K562 (cell line): ENCODE data around the gene COL9A2. TPM values are rescaled to one million over a fixed set of nuclear protein-coding genes. Genes with fewer than 3 reads are reported as not detected.

Experiments used
- ATAC-seq: fragments of 200-7000 bp; cut with Tn5 transposase; 3 replicates; pipeline ENCODE4 v1.9.1; 2020; ENCODE audit warnings: moderate library complexity
- BruUV-seq: library from RNA; stranded (reverse); fragments of 400-500 nt; replicated peaks from 2 replicates; lab custom pipeline; 2021; lab: Mats Ljungman, UMichigan
- CTCF ChIA-PET: fragments of 300-600 bp; formaldehyde crosslinking; extraction: SDS; loops from one replicate; lab custom pipeline; 2021; ENCODE audit warnings: low intra/inter-chr PET ratio; lab: Yijun Ruan, JAX
- POLR2A ChIA-PET: fragments of 300-600, 350-650 bp; sonication (Branson Sonifier 250); formaldehyde crosslinking; extraction: SDS; loops from one replicate; lab custom pipeline; 2021; ENCODE audit warnings: antibody characterized with exemption, inconsistent platforms; lab: Yijun Ruan, JAX
- DNase-seq, 4 experiments: peaks; one replicate each; pipeline versions ENCODE4 v3.0.0 to v3.0.0-alpha.2; 2011 to 2018; ENCODE audit warnings: low spot score in 3 of 4, mixed read lengths in 3 of 4; ENCODE audit errors: extremely low read depth in 1 of 4
- FAIRE-seq: peaks from 2 replicates; lab custom pipeline; 2011; peaks lifted over from hg19 to GRCh38; lab: Jason Lieb, UNC
- H2AFZ ChIP-seq: 2 replicates; pipeline ENCODE4 v1.6.0; 2011; ENCODE audit warnings: low read depth, low read length, control low read depth, inconsistent platforms
- H3K27ac ChIP-seq: fragments of 200-600 bp; 3 replicates; pipeline ENCODE4 v1.8.0; 2011; ENCODE audit warnings: low read depth, mild to moderate bottlenecking, control low read depth, inconsistent platforms, low read length, moderate library complexity, mixed read lengths; ENCODE audit errors: extremely low read depth
- H3K27me3 ChIP-seq, 2 experiments: fragments of 300-600 bp in 1 of 2; 2 replicates in 1 of 2; 3 replicates in 1 of 2; pipeline versions ENCODE4 v1.6.0 to v1.8.0; 2011; ENCODE audit warnings: inconsistent platforms in 2 of 2, low read length in 2 of 2, mild to moderate bottlenecking in 1 of 2, mixed read lengths in 1 of 2, moderate library complexity in 1 of 2; ENCODE audit not compliant: control insufficient read depth in 2 of 2, insufficient read depth in 2 of 2
- H3K36me3 ChIP-seq: fragments of 300-600 bp; 3 replicates; pipeline ENCODE4 v1.8.0; 2011; ENCODE audit warnings: mild to moderate bottlenecking, low read length, inconsistent platforms; ENCODE audit not compliant: control insufficient read depth, insufficient read depth
- H3K4me1 ChIP-seq, 2 experiments: fragments of 200-600 bp in 1 of 2; replicated peaks in 1 of 2; 2 replicates in 1 of 2; 3 replicates in 1 of 2; pipeline versions ENCODE4 v1.5.1 to v1.8.0; 2011; ENCODE audit warnings: inconsistent platforms in 2 of 2, low read length in 2 of 2, mild to moderate bottlenecking in 1 of 2, mixed read lengths in 1 of 2, moderate library complexity in 1 of 2; ENCODE audit not compliant: control insufficient read depth in 2 of 2, insufficient read depth in 2 of 2
- H3K4me2 ChIP-seq: 2 replicates; pipeline ENCODE4 v1.6.1; 2011; ENCODE audit warnings: low read length, control low read depth, inconsistent platforms, mixed read lengths; ENCODE audit not compliant: insufficient read depth
- H3K4me3 ChIP-seq: fragments of 200-600 bp; sonication (generic), shearing (Covaris generic); 2 replicates; pipeline ENCODE4 v1.5.1; 2016; ENCODE audit warnings: control low read depth, inconsistent platforms
- H3K79me2 ChIP-seq: fragments of 200-600 bp; 3 replicates; pipeline ENCODE4 v1.8.0; 2011; ENCODE audit warnings: low read length, inconsistent platforms; ENCODE audit not compliant: control insufficient read depth, insufficient read depth
- H3K9ac ChIP-seq, 2 experiments: 2 replicates each; pipeline versions ENCODE4 v1.6.0 to v1.6.1; 2011; ENCODE audit warnings: low read depth in 2 of 2, low read length in 2 of 2, control low read depth in 1 of 2, inconsistent platforms in 1 of 2, mild to moderate bottlenecking in 1 of 2, mixed read lengths in 1 of 2; ENCODE audit not compliant: insufficient read depth in 1 of 2
- H3K9me1 ChIP-seq: one replicate; pipeline ENCODE4 v1.6.0; 2011; ENCODE audit warnings: inconsistent platforms, mild to moderate bottlenecking, low read length, moderate library complexity; ENCODE audit not compliant: control insufficient read depth, insufficient read depth
- H3K9me3 ChIP-seq: replicated peaks from 2 replicates; pipeline ENCODE4 v1.5.1; 2011; ENCODE audit warnings: low read depth, low read length, inconsistent platforms; ENCODE audit not compliant: control insufficient read depth, insufficient read depth
- H4K20me1 ChIP-seq: replicated peaks from 2 replicates; pipeline ENCODE4 v1.6.1; 2011; ENCODE audit warnings: low read length, inconsistent platforms, mixed read lengths; ENCODE audit not compliant: control insufficient read depth, insufficient read depth
- E2F3 ChIP-seq: fragments of 250-450 bp; sonication (Bioruptor Pico); IDR thresholded peaks from 2 replicates; pipeline ENCODE4 v1.4.0; 2020; ENCODE audit warnings: mild to moderate bottlenecking
- HDAC6 ChIP-seq: IDR thresholded peaks from 2 replicates; pipeline ENCODE4 v1.6.1; 2012; ENCODE audit warnings: low read depth, mild to moderate bottlenecking, control low read depth, inconsistent platforms, low read length, moderate library complexity
- HNRNPK ChIP-seq: fragments of 200-400 bp; formaldehyde crosslinking; IDR thresholded peaks from one replicate; pipeline ENCODE4 v1.6.1; 2018; ENCODE audit warnings: mild to moderate bottlenecking, low read depth, low read length; ENCODE audit not compliant: poor library complexity, severe bottlenecking
- L3MBTL2 ChIP-seq: fragments of 450-650 bp; IDR thresholded peaks from 2 replicates; pipeline ENCODE4 v1.6.1; 2016; ENCODE audit warnings: mild to moderate bottlenecking, moderate library complexity
- THRAP3 ChIP-seq: fragments of 450-650 bp; IDR thresholded peaks from 2 replicates; pipeline ENCODE4 v1.6.1; 2016; ENCODE audit warnings: mild to moderate bottlenecking, inconsistent platforms, borderline replicate concordance
- ZFX ChIP-seq: sonication (generic); formaldehyde crosslinking; IDR thresholded peaks from 2 replicates; pipeline ENCODE4 v1.8.0; 2022; ENCODE audit warnings: mild to moderate bottlenecking, missing genetic modification reagents, moderate library complexity
- ZNF124 ChIP-seq: sonication (generic); formaldehyde crosslinking; IDR thresholded peaks from 2 replicates; pipeline ENCODE4 v1.8.1; 2022; ENCODE audit warnings: missing genetic modification reagents
- WGBS: fragments of 100-300 bp; shearing (Covaris generic); methylation state at CpG from one replicate; pipeline ENCODE4 v1.1.6; 2016; ENCODE audit warnings: low coverage, mixed read lengths; ENCODE audit not compliant: insufficient coverage; ENCODE audit errors: missing lambda C conversion rate; 5-methylcytosine and 5-hydroxymethylcytosine counted together
- in situ Hi-C: fragments of 300-500 bp; cut with MboI; formaldehyde crosslinking; loops from 4 replicates; pipeline ENCODE4 v1.15.0; 2018; ENCODE audit warnings: inconsistent platforms, mixed read lengths
- intact Hi-C: fragments of 100-400 bp; cut with micrococcal nuclease; formaldehyde crosslinking; loops from 2 replicates; pipeline ENCODE4 v1.14.2; 2022
- polyA plus RNA-seq, 8 experiments: library from polyadenylated mRNA; depleted of rRNA in 4 of 8; stranded (reverse) in 5 of 8; unstranded in 3 of 8; fragments of >200 nt; fragmentation: Nextera tagmentation in 2 of 8; fragmentation: Illumina TruSeq in 1 of 8; extraction: Ambion mirVana in 2 of 8; extraction: Trizol in 1 of 8; gene quantifications; 2 replicates each; pipeline versions ENCODE4 v1.2.1 to v1.2.3, GENCODE V29; 2011 to 2014; ENCODE audit warnings: inconsistent platforms in 1 of 8, missing spikeins in 1 of 8
- total RNA-seq, 7 experiments: library from RNA; depleted of rRNA in 6 of 7; stranded (reverse); fragments of >200 nt in 6 of 7; fragmentation: Illumina TruSeq in 2 of 7; extraction: Trizol in 2 of 7; gene quantifications; 2 replicates each; pipeline versions ENCODE4 v1.2.1 to v1.2.3, GENCODE V29; 2011 to 2021; ENCODE audit warnings: low replicate concordance in 1 of 7
- TF ChIP-seq, protein P1 (sequence below): sonication (generic); formaldehyde crosslinking; IDR thresholded peaks from 2 replicates; pipeline ENCODE4 v1.8.1; 2023; ENCODE audit warnings: mild to moderate bottlenecking, missing genetic modification reagents, moderate library complexity
- TF ChIP-seq, protein P2 (sequence below): fragments of 450-650 bp; formaldehyde crosslinking; IDR thresholded peaks from 2 replicates; pipeline ENCODE4 v1.4.0; 2020; ENCODE audit warnings: mild to moderate bottlenecking, moderate library complexity

COL9A2 gene
- total and polyA plus RNA-seq, 9 of the 15 experiments (the other 6 are each of a cell fraction or from before 2014, with no cell fraction given) = 0.03 to 2.2 (median 0.31) TPM

DNA sequence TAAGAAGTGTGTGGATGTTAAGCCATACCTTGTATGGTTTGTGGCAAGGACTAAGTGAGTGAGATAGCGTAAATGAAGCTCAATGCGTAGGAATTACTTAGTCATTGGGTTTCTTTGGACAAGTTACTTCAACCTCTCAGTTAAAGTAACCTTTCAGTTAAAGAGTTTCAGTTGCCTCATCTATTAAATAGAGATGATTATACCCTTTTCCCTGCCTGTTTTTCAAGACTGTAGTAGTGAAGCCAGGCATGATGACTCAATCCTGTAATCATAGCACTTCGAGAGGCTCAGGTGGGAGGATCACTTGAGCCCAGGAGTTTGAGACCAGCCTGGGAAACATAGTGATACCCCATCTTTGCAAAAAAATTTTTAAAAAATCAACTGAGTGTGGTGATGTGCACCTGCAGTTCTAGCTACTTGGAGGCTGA is 52.7 kb downstream of the COL9A2 start:
- BruUV-seq = no TSS peak
- 80% methylated on average over 3 of the region's 3 CpGs for WGBS
- Histone ChIP-seq H3K9ac (no peak overlapping the region), H3K27ac (no peak overlapping the region), H3K4me1 (no peaks in the 10 kb centered on the region; a peak in 1 of 5 replicates), H3K4me3 (no peak overlapping the region), H3K27me3 (no peaks in the 10 kb centered on the region), H2AFZ (no peak overlapping the region), H3K9me1 (no peaks in the 10 kb centered on the region), H3K36me3 (peaks cover 93% of the 10 kb centered on the region), H4K20me1 (no peaks in the 10 kb centered on the region), H3K4me2 (no peak overlapping the region), H3K9me3 (no peaks in the 10 kb centered on the region), H3K79me2 (peaks cover 56% of the 10 kb centered on the region)
- TF ChIP-seq ZFX (CRISPR knock-in tag) = no peak
- TF ChIP-seq, protein P1, sequence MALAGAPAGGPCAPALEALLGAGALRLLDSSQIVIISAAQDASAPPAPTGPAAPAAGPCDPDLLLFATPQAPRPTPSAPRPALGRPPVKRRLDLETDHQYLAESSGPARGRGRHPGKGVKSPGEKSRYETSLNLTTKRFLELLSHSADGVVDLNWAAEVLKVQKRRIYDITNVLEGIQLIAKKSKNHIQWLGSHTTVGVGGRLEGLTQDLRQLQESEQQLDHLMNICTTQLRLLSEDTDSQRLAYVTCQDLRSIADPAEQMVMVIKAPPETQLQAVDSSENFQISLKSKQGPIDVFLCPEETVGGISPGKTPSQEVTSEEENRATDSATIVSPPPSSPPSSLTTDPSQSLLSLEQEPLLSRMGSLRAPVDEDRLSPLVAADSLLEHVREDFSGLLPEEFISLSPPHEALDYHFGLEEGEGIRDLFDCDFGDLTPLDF = no peak
- TF ChIP-seq, protein P2, sequence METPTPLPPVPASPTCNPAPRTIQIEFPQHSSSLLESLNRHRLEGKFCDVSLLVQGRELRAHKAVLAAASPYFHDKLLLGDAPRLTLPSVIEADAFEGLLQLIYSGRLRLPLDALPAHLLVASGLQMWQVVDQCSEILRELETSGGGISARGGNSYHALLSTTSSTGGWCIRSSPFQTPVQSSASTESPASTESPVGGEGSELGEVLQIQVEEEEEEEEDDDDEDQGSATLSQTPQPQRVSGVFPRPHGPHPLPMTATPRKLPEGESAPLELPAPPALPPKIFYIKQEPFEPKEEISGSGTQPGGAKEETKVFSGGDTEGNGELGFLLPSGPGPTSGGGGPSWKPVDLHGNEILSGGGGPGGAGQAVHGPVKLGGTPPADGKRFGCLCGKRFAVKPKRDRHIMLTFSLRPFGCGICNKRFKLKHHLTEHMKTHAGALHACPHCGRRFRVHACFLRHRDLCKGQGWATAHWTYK = no peak
- no peak for TF ChIP-seq HDAC6
- TF ChIP-seq E2F3 (CRISPR knock-in tag) = no peak
- TF ChIP-seq THRAP3 = no peak
- TF ChIP-seq L3MBTL2 = no peak
- TF ChIP-seq ZNF124 (CRISPR knock-in tag) = no peak
- TF ChIP-seq HNRNPK = no peak
- POLR2A ChIA-PET = interaction anchor here (0.8 kb wide), 1 partner anchor 135 kb away, joined by 3 read pairs; no protein-coding TSS in a partner anchor
- ATAC-seq (no peak; the same call in 2 of the 3 replicates), DNase-seq (no peak), FAIRE-seq (no peak)
- intact Hi-C loops = no loop called here
- in situ Hi-C loops = no loop called here
- CTCF ChIA-PET = no interaction called here
